ENCODE data around the gene OGFOD3.
A peak's percentile ranks its signal among the peaks of the same experiment; 100 is the strongest.
"Not testable (repeated sequence)": the region's sequence is repeated elsewhere in the genome, so short reads cannot be mapped to it uniquely, and the experiment has no call there.

The OGFOD3 gene

DNA sequence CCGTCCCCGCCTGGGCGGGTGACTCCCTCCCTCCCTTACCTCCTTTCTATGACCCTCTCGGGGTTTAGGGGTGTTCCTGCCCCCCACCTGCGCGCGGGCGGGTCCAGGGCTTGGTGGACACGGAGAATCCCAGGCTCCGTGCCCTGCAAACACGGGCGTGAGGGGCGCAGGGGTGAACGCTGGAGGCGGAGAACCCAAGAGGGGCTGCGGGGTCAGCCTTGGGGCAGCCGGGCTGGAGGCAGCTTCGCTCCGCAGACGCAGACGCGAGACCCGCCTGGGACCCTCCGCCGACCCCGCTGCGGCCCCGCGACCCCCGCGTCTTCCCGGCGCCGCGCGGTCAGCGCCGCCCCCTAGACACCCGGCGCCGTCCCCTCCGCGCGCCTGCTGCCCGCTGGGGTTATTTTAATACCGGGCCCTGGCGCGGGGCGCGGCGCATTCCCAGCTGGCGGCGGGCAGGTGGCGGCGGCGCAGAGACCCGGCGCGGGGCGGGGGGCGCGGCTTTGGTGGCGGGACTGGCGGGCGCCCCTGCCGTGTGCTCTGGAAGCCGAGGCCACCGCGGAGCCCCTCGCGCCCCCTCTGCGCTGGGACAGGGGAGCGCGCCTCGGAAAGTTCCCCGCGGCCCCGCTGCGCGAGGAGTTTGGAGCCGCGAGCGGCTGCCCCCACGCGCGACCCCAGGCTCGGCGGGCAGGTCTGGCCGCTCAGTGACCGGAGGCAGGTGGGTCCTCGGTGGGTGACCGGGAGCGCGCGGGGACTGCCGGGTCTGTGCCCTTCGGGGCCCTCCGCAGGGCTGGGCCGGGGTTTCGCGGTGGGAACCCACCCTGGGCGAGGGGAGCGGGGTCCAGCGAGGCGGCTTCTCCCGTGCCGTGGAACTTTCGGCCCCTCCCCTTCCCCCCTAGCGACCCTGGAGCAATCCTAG, 46.8 kb downstream of the OGFOD3 start, which contains the start of gene UTS2R:
UTS2R (plus strand) TSS at position 433 of the 916 bp plus-strand sequence. CDS start 2,560 bp downstream, outside the sequence.
- no peak for DNase-seq

DNA sequence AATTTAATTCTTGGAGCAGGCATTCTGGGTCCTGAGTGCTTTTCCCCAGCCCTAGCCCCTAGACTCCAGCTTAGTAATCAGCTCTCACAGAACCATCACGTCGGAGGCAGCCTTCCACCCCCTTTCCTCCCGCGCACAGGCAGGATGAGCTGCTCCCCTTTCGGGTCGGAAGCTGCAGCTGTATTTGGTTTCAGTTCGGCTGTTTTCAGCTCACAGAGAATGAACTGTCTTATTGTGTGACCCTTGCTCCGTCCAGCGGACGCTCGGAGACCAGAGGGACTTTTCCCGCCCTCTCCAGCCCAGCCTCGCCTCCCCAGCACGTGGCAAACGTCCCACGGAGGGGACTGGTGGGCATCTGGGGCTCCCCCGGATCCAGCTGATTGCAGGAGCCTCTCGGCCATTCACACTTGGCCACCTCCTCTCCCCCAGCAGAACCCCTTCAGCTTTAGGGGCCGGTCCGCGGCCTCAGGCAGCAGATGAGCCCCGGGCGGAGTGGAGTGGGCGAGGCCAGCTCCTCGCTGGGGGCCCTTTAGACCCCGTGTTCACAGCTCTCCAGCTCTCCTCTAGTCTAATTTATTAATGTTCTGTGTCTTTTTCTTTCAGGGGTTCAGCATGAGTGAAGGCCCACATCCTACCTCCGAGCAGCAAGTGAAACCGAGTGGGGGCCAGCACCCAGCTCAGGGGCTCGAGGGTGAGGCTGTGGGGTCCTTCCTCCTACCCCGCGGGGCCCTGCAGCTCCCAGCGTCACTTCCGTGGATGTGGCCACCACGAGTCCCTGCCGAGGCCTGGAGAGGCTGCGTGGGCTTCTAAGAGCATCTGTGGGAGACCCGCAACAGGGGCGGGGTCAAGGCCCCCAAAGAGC, 47.7 kb downstream of the OGFOD3 start:
- no peak for DNase-seq

DNA sequence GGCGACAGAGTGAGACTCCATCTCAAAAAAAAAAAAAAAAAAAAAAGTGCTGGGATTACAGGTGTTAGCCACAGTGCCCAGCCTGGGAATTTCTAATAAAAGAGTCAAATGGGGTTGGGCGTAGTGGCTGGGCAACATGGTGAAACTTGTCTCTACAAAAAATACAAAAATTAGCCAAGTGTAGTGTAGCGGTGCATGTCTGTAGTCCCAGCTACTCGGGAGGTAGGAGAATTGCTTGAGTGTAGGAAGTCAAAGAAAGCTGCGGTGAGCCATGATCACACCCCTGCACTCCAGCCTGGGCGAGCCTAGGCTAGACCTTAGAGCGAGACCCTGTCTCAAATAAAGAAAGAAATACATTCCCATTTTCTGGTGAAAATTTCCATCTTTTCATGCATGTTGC, 49.2 kb downstream of the OGFOD3 start:
- DNase-seq: no peak

DNA sequence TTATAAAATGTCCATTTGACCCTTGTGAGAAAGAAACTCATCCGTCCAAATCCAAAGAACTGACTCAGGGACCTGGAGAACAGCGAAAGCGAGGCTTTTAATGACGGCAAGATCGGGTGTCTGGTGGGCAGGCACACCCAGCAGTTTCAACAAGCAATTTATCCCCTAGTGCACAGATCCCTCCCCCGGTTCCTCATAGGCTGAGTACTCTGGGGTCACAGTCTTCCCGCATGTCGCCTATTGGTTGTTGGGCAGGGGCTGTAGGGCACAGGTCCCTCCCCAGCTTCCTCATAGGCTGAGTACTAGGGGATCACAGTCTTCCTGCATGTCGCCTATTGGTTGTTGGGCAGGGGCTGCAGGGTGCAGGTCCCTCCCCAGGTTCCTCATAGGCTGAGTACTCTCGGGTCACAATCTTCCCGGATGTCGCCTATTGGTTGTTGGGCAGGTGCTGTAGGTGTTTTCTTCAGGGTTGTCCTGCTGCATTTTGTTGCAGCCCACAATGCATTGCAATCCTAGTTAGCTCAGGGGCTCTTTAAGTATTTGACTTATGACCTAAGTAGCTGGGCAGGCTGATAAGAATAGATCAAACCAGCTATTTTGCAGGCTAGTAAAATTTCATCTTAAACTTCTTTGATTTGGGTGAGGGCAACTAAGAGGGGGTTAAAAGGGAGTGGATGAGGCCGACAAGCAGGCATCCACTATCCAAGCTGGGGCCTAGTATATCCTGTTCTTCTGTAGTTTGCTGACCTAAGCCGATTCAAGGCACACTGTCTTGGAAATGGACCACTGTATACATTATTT, 50.5 kb downstream of the OGFOD3 start:
- no peak for DNase-seq

DNA sequence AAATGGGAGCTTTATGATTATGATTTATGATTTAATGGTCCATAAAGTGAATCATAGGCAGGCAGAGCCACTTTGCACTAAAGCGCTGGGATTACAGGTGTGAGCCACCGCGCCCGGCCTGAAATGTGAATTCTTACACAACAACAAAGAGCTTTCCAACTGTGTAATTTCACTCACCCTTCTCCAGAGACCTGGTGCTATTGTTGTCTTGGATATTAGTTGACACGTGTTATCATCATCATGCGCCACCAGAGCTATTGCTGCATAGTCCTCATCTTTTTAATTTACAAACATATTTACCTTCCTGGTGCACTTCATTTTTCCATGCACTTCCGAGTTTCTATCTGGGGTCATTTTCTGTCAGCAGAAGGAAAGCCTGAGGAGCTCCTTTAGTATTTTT, 51.6 kb downstream of the OGFOD3 start:
- no peak for DNase-seq

DNA sequence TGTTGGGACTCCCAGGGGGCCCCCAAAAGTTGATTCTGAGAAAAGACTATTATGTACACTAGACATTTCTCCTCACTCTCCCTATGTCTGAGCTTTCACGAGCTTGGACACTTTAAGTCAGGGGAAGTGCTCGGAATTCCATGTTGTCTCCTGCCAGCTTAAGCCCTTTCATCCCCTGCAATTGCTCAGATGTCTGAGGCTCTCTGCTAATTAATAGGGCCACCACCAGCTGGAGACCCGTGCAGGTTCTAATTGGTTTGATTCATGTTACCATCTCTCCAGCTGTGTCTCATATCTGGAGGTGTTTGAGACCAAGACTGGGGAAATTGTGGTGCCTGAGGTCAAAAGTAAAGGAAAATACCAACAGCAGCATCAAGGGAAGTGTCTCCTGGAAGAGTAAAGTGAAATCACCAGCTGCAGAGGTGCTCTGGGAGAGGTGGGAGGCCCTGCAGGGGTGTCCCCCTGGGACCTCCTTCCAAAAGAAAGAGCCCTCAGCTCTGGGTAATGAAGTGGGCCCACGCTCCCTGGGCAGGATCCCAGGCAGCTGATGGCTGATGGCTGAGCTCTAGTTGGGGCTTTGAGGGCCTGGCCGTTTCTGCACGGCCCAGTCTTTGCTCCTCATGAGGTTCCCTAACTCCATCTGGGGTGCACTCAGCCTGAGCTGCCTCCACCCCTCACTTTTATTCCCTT, 52.6 kb downstream of the OGFOD3 start:
- DNase-seq: no peak

DNA sequence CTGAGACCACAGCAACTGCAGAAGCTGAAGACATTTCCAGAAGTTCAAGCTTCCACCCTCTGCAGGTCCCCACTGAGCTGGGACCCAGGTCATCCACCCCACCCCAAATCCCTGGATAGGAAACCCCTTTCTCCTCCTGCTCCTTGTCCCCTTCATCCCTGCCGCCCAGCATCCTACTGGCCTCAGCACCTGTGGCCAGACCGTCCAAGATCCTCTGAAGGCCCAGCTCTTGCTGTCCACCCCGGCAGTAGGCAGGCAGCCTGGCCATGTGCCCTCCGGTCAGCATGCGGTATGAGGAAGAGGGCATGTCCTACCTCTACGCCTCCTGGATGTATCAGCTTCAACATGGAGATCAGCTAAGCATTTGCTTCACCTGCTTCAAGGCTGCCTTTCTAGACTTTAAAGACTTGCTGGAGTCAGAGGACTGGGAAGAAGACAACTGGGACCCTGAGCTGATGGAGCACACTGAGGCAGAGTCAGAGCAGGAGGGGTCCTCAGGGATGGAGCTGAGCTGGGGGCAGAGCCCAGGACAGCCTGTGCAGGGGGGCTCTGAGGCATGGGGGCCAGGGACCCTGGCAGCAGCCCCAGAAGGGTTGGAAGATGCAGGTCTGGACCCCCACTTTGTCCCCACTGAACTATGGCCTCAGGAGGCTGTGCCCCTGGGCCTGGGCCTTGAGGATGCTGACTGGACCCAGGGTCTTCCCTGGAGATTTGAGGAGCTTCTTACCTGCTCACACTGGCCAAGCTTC, 56.3 kb downstream of the OGFOD3 start:
- no peak for DNase-seq

DNA sequence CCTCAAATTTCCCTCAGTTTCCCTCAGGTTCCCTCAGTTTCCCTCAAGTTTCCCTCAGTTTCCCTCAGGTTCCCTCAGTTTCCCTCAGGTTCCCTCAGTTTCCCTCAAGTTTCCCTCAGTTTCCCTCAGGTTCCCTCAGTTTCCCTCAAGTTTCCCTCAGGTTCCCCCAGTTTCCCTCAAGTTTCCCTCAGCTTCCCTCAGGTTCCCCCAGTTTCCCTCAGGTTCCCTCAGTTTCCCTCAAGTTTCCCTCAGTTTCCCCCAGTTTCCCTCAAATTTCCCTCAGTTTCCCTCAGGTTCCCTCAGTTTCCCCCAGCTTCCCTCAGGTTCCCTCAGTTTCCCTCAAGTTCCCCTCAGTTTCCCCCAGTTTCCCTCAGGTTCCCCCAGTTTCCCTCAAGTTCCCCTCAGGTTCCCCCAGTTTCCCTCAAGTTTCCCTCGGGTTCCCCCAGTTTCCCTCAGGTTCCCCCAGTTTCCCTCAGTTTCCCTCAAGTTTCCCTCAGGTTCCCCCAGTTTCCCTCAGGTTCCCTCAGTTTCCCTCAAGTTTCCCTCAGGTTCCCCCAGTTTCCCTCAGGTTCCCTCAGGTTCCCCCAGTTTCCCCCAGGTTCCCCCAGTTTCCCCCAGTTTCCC, 58.8 kb downstream of the OGFOD3 start:
- not testable (repeated sequence) for DNase-seq

DNA sequence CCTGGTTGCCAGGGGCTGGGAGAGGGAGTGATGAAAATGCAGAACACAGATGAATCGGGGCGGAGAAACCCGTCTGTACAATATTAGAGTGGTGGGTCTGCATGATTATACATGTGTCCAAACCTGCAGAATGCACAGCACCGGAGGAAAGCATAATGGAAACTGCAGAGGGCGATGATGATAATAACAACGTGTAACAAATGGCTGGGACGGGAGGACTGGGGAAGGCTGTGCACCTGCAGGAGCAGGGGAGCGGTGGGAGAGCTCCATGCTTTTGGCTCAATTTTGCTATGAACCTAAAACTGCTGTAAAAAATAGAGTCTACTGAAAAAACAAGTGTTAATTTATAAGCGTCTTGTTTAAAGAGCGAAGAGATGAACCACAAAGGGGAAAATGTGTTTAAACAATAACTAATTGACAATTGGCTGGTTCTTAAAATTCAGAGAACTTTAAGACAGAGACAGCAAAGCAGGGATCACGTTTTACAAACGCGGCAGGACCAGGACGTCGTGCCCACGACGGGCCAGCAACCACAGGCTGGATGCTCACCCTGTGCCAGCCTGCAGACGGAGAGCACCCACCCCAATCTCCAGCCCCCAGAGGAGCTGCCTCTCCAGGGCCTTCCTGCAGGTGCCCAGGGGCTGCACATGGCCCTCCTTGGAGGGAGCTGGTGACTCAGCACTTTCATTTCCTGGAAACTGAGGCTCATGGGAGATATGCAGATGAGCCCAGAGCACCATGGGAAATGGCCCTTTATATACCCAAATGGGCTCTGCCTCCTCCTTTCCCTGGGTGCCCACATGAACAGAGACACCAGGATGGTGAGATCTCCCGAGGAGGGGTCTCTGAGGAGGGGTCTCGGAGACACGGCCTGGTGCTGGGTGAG, 59.7 kb downstream of the OGFOD3 start, which contains the start of gene TEX19:
TEX19 (plus strand) TSS at position 783 of the 886 bp plus-strand sequence. CDS start 2,904 bp downstream, outside the sequence.
- DNase-seq: no peak

DNA sequence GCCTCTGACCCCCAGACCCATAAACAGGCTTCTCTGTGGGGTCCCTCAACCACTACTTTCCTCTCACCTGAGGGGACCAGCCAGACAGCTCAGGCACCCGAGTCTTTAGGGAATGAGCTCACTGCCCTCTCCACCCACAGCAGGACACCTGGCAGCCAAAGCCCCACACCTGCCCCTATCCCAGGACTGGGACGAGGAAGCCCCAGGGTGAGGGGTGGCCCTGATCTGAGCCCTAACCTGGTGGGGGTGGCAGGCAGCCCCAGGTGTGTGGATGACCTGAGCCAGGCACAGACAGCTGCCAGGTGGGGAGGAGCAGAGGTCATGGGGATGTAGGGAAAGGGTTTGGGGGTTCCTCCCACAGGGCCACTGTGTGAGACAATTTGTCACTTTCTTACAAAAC, 61.0 kb downstream of the OGFOD3 start:
- no peak for DNase-seq

DNA sequence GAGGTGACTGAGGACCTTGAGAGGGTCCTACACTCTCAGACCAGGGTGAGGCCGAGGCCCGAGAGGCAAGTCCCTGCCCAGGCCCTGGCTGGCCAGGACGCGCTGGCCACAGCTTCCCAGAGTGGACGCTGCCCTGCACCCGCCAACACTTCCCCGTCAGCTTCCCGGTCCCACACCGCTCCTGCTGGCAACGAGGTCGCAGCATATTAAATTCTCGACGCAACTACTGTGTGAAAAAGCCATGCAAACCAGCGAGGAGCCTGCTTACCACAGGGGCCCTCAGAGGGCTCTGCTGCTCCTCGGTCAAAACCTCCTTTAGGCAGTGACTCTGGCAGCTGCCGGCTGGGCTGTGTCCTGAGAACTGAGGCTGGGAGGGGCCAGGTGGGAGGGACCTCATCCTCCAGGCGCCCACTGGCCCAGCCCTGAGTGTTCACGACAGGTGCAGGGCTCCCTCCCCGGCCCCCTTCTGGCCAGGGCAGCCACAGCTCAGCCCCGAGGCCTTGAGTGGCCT, 61.5 kb downstream of the OGFOD3 start:
- no peak for DNase-seq

DNA sequence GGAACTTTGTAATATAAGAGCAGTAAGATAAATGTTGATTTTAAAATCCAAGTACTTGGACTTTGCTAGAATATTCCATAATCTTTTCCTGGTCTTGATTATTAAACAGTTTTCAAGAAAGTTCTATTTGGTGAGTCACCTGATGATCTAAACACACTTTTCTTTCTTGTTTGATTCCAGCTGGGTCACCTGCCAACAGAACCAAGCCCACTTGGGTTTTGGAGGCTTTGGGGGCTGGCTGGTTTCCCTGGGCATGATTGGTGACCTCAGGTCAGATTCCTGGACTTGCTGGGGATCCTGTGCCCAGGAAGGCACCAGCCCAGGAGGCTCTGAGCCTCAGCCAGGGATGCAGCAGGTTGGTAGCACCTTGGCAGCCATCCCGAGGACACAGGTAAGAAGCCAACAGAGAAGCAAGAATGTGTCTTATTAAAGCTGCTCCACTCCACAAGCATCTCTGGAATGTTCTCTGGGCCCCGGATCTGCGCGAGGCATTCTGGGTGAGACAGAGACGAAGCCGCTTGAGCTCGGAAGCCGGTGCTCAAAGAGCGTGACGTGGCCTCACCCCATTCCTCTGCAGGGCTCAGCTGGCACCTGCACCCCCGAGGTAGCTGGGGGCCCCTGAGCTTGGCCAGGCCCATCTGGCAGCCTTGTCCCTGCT, 62.5 kb downstream of the OGFOD3 start:
- DNase-seq: no peak

DNA sequence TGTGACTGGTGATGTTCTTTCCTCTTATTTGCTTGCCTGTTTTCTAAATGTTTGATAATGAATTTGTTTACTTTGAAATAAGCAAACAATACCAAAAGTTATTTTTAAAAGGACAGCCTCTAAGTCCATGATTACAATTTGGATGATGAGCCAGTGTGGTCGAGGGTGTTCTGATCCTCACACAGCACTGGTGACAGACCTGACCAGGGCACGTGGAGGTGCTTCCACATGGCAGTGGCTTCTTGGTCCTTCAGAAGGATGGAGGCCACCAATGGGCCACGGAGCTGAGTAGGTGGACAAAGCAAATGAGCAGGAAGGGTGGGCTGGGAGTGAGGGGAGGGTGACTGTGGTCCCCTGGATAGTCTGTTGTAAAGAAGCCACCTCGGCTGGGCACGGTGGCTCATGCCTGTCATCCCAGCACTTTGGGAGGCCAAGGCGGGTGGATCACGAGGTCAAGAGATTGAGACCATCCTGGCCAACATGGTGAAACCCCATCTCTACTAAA, 63.5 kb downstream of the OGFOD3 start:
- DNase-seq: no peak

DNA sequence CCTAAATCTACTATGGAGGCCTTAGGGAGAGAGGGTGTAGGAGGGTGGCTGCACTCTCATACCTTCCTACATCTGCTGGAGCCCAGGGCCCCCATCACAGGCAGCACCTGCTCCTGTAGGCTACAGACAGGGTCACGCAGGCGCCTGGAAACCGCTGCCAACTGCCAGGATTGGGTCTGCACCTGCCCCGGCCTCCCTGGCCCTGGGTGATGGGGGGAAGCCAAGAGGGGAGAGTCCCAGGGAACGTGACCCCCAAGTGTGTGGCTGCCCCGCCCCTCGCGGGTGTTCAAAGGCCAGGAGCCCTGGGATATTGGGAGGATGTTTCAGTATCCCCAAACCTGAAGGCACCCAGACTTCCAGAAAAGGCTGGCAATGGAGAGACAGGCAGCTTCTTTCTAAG, 64.9 kb downstream of the OGFOD3 start:
- no peak for DNase-seq

DNA sequence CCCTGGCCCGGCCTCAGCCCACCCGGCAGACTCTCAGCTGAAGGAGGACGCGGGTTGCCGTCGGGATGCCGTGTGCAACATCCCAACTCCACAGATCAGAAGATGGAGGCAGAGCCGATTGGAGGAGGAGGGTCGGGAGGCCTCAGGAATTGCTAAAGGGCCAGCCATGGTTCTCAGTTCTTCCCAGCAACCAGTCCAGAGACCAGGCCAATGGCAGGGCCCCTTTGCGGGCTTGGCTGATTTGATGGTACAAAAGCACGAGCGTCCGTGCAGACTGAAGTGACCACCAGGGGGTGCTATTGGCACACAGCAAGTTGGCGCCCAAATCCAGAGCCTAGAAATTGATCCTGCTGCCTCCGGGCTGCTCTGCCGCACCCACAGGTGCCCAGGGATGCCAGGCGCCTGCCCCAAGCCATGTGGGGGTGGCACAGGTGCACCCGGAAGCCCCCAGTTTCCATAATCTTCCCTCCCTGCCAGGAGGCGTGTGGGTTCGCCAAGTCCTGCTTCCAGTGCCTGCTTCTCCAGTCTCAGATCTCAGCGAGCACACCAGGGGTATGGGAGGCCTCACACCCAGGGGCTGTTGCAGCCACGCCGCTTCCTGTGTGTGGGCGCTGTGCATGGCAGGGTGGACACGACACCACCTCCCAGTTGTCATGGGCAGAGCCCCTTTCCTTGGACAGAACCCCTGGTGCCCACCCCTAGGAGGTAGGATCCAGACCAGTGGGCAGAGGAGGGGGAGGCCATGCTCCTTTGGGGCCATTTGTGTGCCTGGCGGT, 66.5 kb downstream of the OGFOD3 start:
- DNase-seq: peak; percentile 82

DNA sequence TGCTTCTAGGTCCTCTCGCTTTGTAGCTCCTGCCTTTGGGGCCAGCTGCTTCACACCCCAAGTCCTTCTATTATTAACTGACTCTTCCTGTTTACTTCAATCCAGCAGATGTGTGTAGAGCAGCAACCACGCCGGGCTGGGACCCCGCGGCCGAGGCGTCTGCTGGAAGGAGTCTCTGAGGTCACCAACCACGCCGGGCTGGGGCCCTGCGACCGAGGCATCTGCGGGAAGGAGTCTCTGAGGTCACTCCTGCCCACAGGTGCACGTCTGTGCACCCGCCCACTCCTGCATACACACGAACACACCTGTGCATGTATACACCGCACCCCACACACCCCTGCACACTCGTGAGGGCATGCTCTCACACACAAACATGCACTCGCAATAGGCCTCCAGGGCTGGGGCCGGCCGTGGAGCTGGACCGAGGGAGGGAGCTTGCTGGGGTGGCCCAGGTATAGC, 67.1 kb downstream of the OGFOD3 start:
- no peak for DNase-seq

DNA sequence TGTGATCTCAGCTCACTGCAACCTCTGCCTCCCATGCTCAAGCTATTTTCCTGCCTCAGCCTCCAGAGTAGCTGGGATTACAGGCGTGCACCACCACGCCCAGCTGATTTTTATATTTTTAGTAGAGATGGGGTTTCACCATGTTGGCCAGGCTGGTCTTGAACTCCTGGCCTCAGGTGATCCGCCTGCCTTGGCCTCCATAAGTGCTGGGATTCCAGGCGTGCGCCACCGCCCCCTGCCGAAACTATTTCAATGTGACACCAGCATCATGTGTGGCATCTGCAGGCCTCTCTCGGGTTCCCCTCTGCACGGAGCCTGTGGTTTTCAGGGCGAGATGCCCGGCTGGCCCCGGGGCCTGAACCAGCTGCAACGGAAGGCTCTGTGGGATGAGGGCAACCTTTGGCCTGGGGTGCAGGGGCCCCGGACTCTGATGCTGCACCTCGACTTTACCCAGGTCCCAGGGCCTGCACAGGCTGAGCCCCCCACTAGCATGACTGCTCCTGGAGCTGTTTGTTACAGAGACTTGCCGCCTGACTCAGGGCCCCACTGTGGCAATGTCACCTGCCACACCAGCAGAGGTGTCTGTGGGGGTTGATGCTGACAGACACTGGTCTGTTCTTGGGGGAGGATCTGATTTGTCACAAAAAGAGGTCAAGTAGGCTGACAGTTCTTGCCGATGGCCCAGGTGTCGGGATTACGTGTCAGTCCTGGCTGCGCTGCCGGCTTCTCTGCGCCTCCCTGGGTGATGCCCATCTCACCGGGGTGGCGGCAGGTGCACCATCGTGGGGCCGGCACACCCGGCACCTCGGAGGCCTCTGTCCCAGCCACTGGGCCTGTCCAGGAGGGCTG, 68.0 kb downstream of the OGFOD3 start:
- peak; percentile 38 for DNase-seq
